GM21515 (cell line): ENCODE results near the gene DUS1L.

Source experiments
- ATAC-seq: cut with Tn5 transposase; IDR thresholded peaks from one replicate; pipeline ENCODE4 v1.9.1; 2021; ENCODE audit not compliant: unreplicated experiment

Gene DUS1L

GRCh38 chr17:82088838-82089722 lies 23.5 kb upstream of the DUS1L start:
- no peak for ATAC-seq

GRCh38 chr17:82087961-82088837 lies 22.6 kb upstream of the DUS1L start:
- ATAC-seq = no peak

- ATAC-seq = no peak
These were observed 21.6 kb upstream of the DUS1L start for GRCh38 chr17:82086941-82087906.

- ATAC-seq = no peak
These were observed 20.5 kb upstream of the DUS1L start for GRCh38 chr17:82085931-82086764.

GRCh38 chr17:82085031-82085861 lies 19.6 kb upstream of the DUS1L start:
- no peak for ATAC-seq

- no peak for ATAC-seq
These were observed 18.9 kb upstream of the DUS1L start for GRCh38 chr17:82084373-82085030.

- ATAC-seq = no peak
These were observed 18.1 kb upstream of the DUS1L start for GRCh38 chr17:82083533-82084359.

- ATAC-seq = no peak
These were observed 17.4 kb upstream of the DUS1L start for GRCh38 chr17:82083009-82083408.

- no peak for ATAC-seq
These were observed 16.9 kb upstream of the DUS1L start for GRCh38 chr17:82082456-82082855.

GRCh38 chr17:82081966-82082365 lies 16.4 kb upstream of the DUS1L start:
- no peak for ATAC-seq

- no peak for ATAC-seq
These were observed 15.9 kb upstream of the DUS1L start for GRCh38 chr17:82081546-82081945.

- ATAC-seq = no peak
These were observed 15.3 kb upstream of the DUS1L start for GRCh38 chr17:82080789-82081464.

- no peak for ATAC-seq
These were observed 14.6 kb upstream of the DUS1L start for GRCh38 chr17:82080048-82080788.

GRCh38 chr17:82079001-82079677 lies 13.5 kb upstream of the DUS1L start:
- no peak for ATAC-seq

GRCh38 chr17:82078433-82078832 lies 12.8 kb upstream of the DUS1L start:
- ATAC-seq = no peak
